CD8-positive, alpha-beta memory T cell (primary cell): ENCODE results near the gene XIRP1. TPM values are rescaled to one million over a fixed set of nuclear protein-coding genes. Genes with fewer than 3 reads are reported as not detected.
A peak's percentile ranks its signal among the peaks of the same experiment; 100 is the strongest.

Source experiments
- CTCF ChIA-PET: fragments of 350-600 bp; sonication (Branson Sonifier 250); formaldehyde crosslinking; loops from one replicate; lab custom pipeline; 2021; ENCODE audit warnings: antibody characterized with exemption; lab: Charles Lee
- POLR2A ChIA-PET: fragments of 350-600 bp; sonication (Branson Sonifier 250); formaldehyde crosslinking; loops from one replicate; lab custom pipeline; 2021; ENCODE audit warnings: antibody characterized with exemption; lab: Charles Lee
- DNase-seq, 5 donors: peaks; one replicate each; pipeline versions ENCODE4 v3.0.0 to v3.0.0-alpha.2; 2020 to 2022; ENCODE audit warnings: mixed read lengths in 1 of 5
- H3K27ac ChIP-seq: one replicate; pipeline ENCODE4 v1.7.0; 2013; ENCODE audit warnings: low read depth, mild to moderate bottlenecking, low read length, moderate library complexity
- H3K27me3 ChIP-seq: 2 replicates; pipeline ENCODE4 v1.7.0; 2013; ENCODE audit warnings: low read length, mild to moderate bottlenecking; ENCODE audit not compliant: insufficient read depth, poor library complexity, severe bottlenecking
- H3K36me3 ChIP-seq: 2 replicates; pipeline ENCODE4 v1.7.0; 2013; ENCODE audit warnings: mild to moderate bottlenecking, low read length, moderate library complexity; ENCODE audit not compliant: insufficient read depth
- H3K4me1 ChIP-seq: 2 replicates; pipeline ENCODE4 v1.7.0; 2013; ENCODE audit warnings: mild to moderate bottlenecking, low read length, moderate library complexity; ENCODE audit not compliant: insufficient read depth
- H3K4me3 ChIP-seq: 2 replicates; pipeline ENCODE4 v1.7.0; 2013; ENCODE audit warnings: mild to moderate bottlenecking, low read length
- H3K9me3 ChIP-seq: 2 replicates; pipeline ENCODE4 v1.7.0; 2013; ENCODE audit warnings: mild to moderate bottlenecking, low read length
- H3K27ac Mint-ChIP-seq, 8 donors: one replicate each; pipeline ENCODE4 v1.8.0; 2020 to 2021; ENCODE audit warnings: mixed read lengths in 8 of 8, mild to moderate bottlenecking in 6 of 8, inconsistent platforms in 3 of 8, moderate library complexity in 3 of 8
- H3K27me3 Mint-ChIP-seq, 2 donors: one replicate each; pipeline ENCODE4 v1.8.0; 2020 to 2021; ENCODE audit warnings: mixed read lengths in 2 of 2, mild to moderate bottlenecking in 1 of 2, moderate library complexity in 1 of 2
- H3K36me3 Mint-ChIP-seq, 3 donors: one replicate each; pipeline ENCODE4 v1.8.0; 2020 to 2021; ENCODE audit warnings: mixed read lengths in 3 of 3, inconsistent platforms in 1 of 3, mild to moderate bottlenecking in 1 of 3
- H3K4me1 Mint-ChIP-seq, 3 donors: one replicate each; pipeline ENCODE4 v1.8.0; 2020 to 2021; ENCODE audit warnings: mixed read lengths in 3 of 3, inconsistent platforms in 1 of 3, mild to moderate bottlenecking in 1 of 3
- H3K4me3 Mint-ChIP-seq, 7 donors: one replicate each; pipeline ENCODE4 v1.8.0; 2020 to 2021; ENCODE audit warnings: mixed read lengths in 7 of 7, mild to moderate bottlenecking in 6 of 7, moderate library complexity in 4 of 7, inconsistent platforms in 2 of 7
- H3K9me3 Mint-ChIP-seq, 5 donors: one replicate each; pipeline ENCODE4 v1.8.0; 2020 to 2022; ENCODE audit warnings: mixed read lengths in 5 of 5, mild to moderate bottlenecking in 3 of 5, moderate library complexity in 2 of 5, inconsistent platforms in 1 of 5
- polyA plus RNA-seq: library from polyadenylated mRNA; unstranded; fragments of 300-500 nt; fragmentation: Illumina TruSeq; gene quantifications from one replicate; pipeline ENCODE4 v1.2.3, GENCODE V29; 2021
- total RNA-seq, 2 experiments: library from RNA; stranded (reverse); gene quantifications; one replicate each; pipeline ENCODE4 v1.2.3, GENCODE V29; 2021

The XIRP1 gene
- total and polyA plus RNA-seq, 3 experiments from 2014 or later: 4.1 to 5.3 TPM; not detected in 1

DNA sequence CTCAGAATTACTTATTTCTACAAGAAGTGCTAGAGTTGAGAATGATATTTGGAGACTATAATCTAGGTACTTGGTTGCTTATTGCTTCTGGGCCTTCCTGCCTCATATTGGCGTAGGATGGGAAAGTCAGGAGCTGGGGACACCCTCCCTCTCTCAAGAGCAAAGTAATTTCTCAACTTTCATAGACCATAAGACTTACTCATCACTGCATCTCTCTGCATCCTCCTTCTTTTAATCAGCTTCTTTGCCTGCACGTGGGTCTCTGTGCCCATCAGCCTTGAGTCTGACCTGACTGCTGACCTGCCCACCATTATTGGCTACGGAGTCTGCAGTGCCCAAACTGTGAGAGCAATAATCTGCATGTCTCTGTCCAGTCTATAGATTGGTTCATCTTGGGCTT is 27.3 kb upstream of the XIRP1 start:
- H3K4me3 Mint-ChIP-seq: no peak overlapping the region
- ChIA-PET POLR2A (no interaction called here), CTCF (interaction anchor here (0.5 to 3.5 kb wide), 4 partner anchors 9 to 69 kb away, joined by 3 to 21 read pairs (median 5); no protein-coding TSS in a partner anchor)
- DNase-seq: no peak
- H3K27me3 ChIP-seq: no peaks in the 10 kb centered on the region
- peaks cover 0 to 3% of the 10 kb centered on the region in 2 donors for H3K27me3 Mint-ChIP-seq
- H3K4me3 ChIP-seq: no peak overlapping the region
- peaks cover 41 to 54% (median 41%) of the 10 kb centered on the region in 3 donors for H3K4me1 Mint-ChIP-seq
- H3K9me3 ChIP-seq: no peaks in the 10 kb centered on the region
- peaks cover 0 to 8% (median 0%) of the 10 kb centered on the region in 3 donors for H3K36me3 Mint-ChIP-seq
- H3K27ac Mint-ChIP-seq: no peak overlapping the region
- peaks cover 12% of the 10 kb centered on the region for H3K4me1 ChIP-seq
- H3K27ac ChIP-seq: no peak overlapping the region
- H3K9me3 Mint-ChIP-seq: no peaks in the 10 kb centered on the region
- no peaks in the 10 kb centered on the region for H3K36me3 ChIP-seq

GRCh38 chr3:39216176-39216790 is 23.9 kb upstream of the XIRP1 start:
- no peaks in the 10 kb centered on the region for H3K9me3 Mint-ChIP-seq
- peak overlapping the region in 1 of 7 donors; percentile 16 for H3K4me3 Mint-ChIP-seq
- H3K4me1 ChIP-seq: peaks cover 4% of the 10 kb centered on the region
- DNase-seq: no peak
- H3K27me3 ChIP-seq: no peaks in the 10 kb centered on the region
- H3K36me3 ChIP-seq: no peaks in the 10 kb centered on the region
- CTCF ChIA-PET: interaction anchor here (0.7 to 3.5 kb wide), 4 partner anchors 72 to 76 kb away, joined by 3 to 21 read pairs (median 4); no protein-coding TSS in a partner anchor
- peak overlapping the region in 5 of 8 donors; percentile 6 to 92 (median 14) for H3K27ac Mint-ChIP-seq
- H3K4me3 ChIP-seq: no peak overlapping the region
- H3K4me1 Mint-ChIP-seq: peaks cover 18 to 27% (median 19%) of the 10 kb centered on the region in 3 donors
- peaks cover 0 to 8% (median 0%) of the 10 kb centered on the region in 3 donors for H3K36me3 Mint-ChIP-seq
- POLR2A ChIA-PET: no interaction called here
- peaks cover 0 to 2% of the 10 kb centered on the region in 2 donors for H3K27me3 Mint-ChIP-seq
- H3K27ac ChIP-seq: no peak overlapping the region
- H3K9me3 ChIP-seq: no peaks in the 10 kb centered on the region

- Mint-ChIP-seq H3K27ac (peak overlapping the region in 1 of 8 donors; percentile 80), H3K4me3 (no peak overlapping the region), H3K27me3 (peaks cover 0 to 2% of the 10 kb centered on the region in 2 donors), H3K36me3 (peaks cover 0 to 5% (median 0%) of the 10 kb centered on the region in 3 donors), H3K9me3 (no peaks in the 10 kb centered on the region), H3K4me1 (peaks cover 13 to 32% (median 21%) of the 10 kb centered on the region in 3 donors)
- no peaks in the 10 kb centered on the region for H3K27me3 ChIP-seq
- no peaks in the 10 kb centered on the region for H3K4me1 ChIP-seq
- no peak overlapping the region for H3K27ac ChIP-seq
- ChIA-PET CTCF (interaction anchor here (0.6 to 1.8 kb wide), 5 partner anchors 24 to 85 kb away, joined by 3 to 9 read pairs (median 4); no protein-coding TSS in a partner anchor), POLR2A (no interaction called here)
- DNase-seq: no peak
- no peaks in the 10 kb centered on the region for H3K9me3 ChIP-seq
- no peaks in the 10 kb centered on the region for H3K36me3 ChIP-seq
- H3K4me3 ChIP-seq: no peak overlapping the region
Measured at GRCh38 chr3:39213613-39214012, 21.2 kb upstream of the XIRP1 start.

GRCh38 chr3:39212665-39213064 is 20.3 kb upstream of the XIRP1 start:
- POLR2A ChIA-PET: no interaction called here

GRCh38 chr3:39211332-39212130 is 19.1 kb upstream of the XIRP1 start:
- Histone ChIP-seq H3K27me3 (no peaks in the 10 kb centered on the region), H3K4me3 (no peak overlapping the region), H3K9me3 (no peaks in the 10 kb centered on the region), H3K27ac (no peak overlapping the region), H3K4me1 (peaks cover 4% of the 10 kb centered on the region), H3K36me3 (no peaks in the 10 kb centered on the region)
- H3K4me1 Mint-ChIP-seq: peaks cover 16 to 29% (median 25%) of the 10 kb centered on the region in 3 donors
- POLR2A ChIA-PET: no interaction called here
- H3K27ac Mint-ChIP-seq: peak overlapping the region in 2 of 8 donors; percentile 17 to 60
- CTCF ChIA-PET: interaction anchor here (0.9 to 4.8 kb wide), 3 partner anchors 9 to 77 kb away, joined by 3 to 28 read pairs (median 9); no protein-coding TSS in a partner anchor
- no peaks in the 10 kb centered on the region for H3K9me3 Mint-ChIP-seq
- DNase-seq: no peak
- H3K36me3 Mint-ChIP-seq: no peaks in the 10 kb centered on the region
- peaks cover 0 to under 1% of the 10 kb centered on the region in 2 donors for H3K27me3 Mint-ChIP-seq
- no peak overlapping the region for H3K4me3 Mint-ChIP-seq

More at GRCh38 chr3:39212665-39213064, 20.3 kb upstream of the XIRP1 start:
- Mint-ChIP-seq H3K4me1 (peaks cover 19 to 37% (median 27%) of the 10 kb centered on the region in 3 donors), H3K9me3 (no peaks in the 10 kb centered on the region), H3K27me3 (peaks cover 0 to 2% of the 10 kb centered on the region in 2 donors), H3K27ac (peak overlapping the region in 1 of 8 donors; percentile 61), H3K4me3 (no peak overlapping the region), H3K36me3 (peaks cover 0 to 5% (median 0%) of the 10 kb centered on the region in 3 donors)
- Histone ChIP-seq H3K4me1 (peaks cover 4% of the 10 kb centered on the region), H3K4me3 (no peak overlapping the region), H3K27ac (no peak overlapping the region), H3K27me3 (no peaks in the 10 kb centered on the region), H3K36me3 (no peaks in the 10 kb centered on the region), H3K9me3 (no peaks in the 10 kb centered on the region)
- CTCF ChIA-PET: interaction anchor here (0.7 to 1.8 kb wide), 3 partner anchors 45 to 79 kb away, joined by 3 to 9 read pairs (median 3); no protein-coding TSS in a partner anchor
- DNase-seq: no peak

DNA sequence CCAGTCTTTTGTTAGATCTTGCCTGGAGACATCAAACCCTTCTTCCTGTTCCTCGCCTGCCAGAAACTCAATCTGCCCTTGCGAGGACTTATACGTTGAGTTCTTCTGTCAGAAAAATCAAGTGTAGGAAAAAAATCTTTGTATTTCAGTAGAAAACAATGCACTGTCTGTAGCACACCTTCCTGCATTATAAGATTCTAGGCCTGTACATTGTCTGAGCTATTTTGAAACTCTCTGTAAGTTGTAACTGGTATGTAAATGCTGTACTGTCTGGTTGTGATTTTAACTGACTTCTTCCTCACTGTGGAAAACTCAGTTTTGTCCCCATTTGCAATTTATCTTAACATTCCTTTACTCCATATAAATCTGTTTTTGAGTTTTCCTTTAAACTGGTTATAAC is 17.7 kb upstream of the XIRP1 start:
- Mint-ChIP-seq H3K27me3 (peaks cover 3 to 4% of the 10 kb centered on the region in 2 donors), H3K36me3 (no peaks in the 10 kb centered on the region), H3K27ac (peak overlapping the region in 2 of 8 donors; percentile 59 to 72), H3K9me3 (peaks cover 0 to 1% (median 0%) of the 10 kb centered on the region in 5 donors), H3K4me3 (no peak overlapping the region), H3K4me1 (peaks cover 12 to 23% (median 20%) of the 10 kb centered on the region in 3 donors)
- Histone ChIP-seq H3K9me3 (no peaks in the 10 kb centered on the region), H3K4me3 (no peak overlapping the region), H3K27ac (no peak overlapping the region), H3K4me1 (peaks cover 4% of the 10 kb centered on the region), H3K36me3 (no peaks in the 10 kb centered on the region), H3K27me3 (no peaks in the 10 kb centered on the region)
- POLR2A ChIA-PET: no interaction called here
- no peak for DNase-seq
- CTCF ChIA-PET: interaction anchor here (4.8 kb wide), 1 partner anchor 78 kb away, joined by 28 read pairs; no protein-coding TSS in a partner anchor

- CTCF ChIA-PET: interaction anchor here (4.8 kb wide), 1 partner anchor 78 kb away, joined by 28 read pairs; no protein-coding TSS in a partner anchor
- Histone ChIP-seq H3K9me3 (no peaks in the 10 kb centered on the region), H3K27me3 (no peaks in the 10 kb centered on the region), H3K36me3 (no peaks in the 10 kb centered on the region), H3K27ac (no peak overlapping the region), H3K4me1 (peaks cover 4% of the 10 kb centered on the region), H3K4me3 (no peak overlapping the region)
- POLR2A ChIA-PET: no interaction called here
- peaks cover 3 to 9% of the 10 kb centered on the region in 2 donors for H3K27me3 Mint-ChIP-seq
- no peak overlapping the region for H3K4me3 Mint-ChIP-seq
- peaks cover 12 to 23% (median 20%) of the 10 kb centered on the region in 3 donors for H3K4me1 Mint-ChIP-seq
- H3K9me3 Mint-ChIP-seq: peaks cover 0 to 2% (median 0%) of the 10 kb centered on the region in 5 donors
- H3K36me3 Mint-ChIP-seq: no peaks in the 10 kb centered on the region
- DNase-seq: no peak
- peak overlapping the region in 1 of 8 donors; percentile 32 for H3K27ac Mint-ChIP-seq
Measured at GRCh38 chr3:39209329-39209970, 17.1 kb upstream of the XIRP1 start.
